Stimulated activated CD4-positive, alpha-beta T cell treated with anti-CD3 and anti-CD28 coated beads, Interleukin-1b, Interleukin-23, amount 100 ng/mL, for 48 hours (primary cell): Measurements from ENCODE around the gene LSM14A.
"Not testable (repeated sequence)": the region's sequence is repeated elsewhere in the genome, so short reads cannot be mapped to it uniquely, and the experiment has no call there.

Experiments used
- DNase-seq: peaks from one replicate; pipeline ENCODE4 v3.0.0-alpha.2; 2020

LSM14A gene

GRCh38 chr19:34159541-34159940 lies 12.8 kb upstream of the LSM14A start:
- not testable (repeated sequence) for DNase-seq

- DNase-seq: not testable (repeated sequence)
Observed at GRCh38 chr19:34161902-34162301, 10.4 kb upstream of the LSM14A start.

DNA sequence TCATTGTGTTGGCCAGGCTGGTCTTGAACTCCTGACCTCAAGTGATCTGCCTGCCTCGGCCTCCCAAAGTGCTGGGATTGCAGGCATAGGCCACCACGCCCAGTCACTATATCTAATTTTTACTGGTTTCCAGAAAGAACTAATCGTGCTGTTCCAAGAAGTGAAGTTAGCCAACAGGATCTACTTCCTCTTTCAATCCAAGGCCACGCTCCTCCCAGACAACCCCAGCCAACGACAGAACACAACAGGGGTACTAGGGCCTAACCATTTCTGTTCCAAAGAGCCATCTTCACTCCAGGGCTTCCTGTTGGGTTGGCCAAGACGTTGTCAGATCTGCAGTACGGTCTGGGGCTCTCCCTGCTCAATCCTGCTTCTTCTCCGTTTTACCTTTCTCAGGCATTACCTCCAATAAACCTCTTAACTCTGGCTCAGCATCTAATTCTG lies 7.0 kb upstream of the LSM14A start:
- no peak for DNase-seq

DNA sequence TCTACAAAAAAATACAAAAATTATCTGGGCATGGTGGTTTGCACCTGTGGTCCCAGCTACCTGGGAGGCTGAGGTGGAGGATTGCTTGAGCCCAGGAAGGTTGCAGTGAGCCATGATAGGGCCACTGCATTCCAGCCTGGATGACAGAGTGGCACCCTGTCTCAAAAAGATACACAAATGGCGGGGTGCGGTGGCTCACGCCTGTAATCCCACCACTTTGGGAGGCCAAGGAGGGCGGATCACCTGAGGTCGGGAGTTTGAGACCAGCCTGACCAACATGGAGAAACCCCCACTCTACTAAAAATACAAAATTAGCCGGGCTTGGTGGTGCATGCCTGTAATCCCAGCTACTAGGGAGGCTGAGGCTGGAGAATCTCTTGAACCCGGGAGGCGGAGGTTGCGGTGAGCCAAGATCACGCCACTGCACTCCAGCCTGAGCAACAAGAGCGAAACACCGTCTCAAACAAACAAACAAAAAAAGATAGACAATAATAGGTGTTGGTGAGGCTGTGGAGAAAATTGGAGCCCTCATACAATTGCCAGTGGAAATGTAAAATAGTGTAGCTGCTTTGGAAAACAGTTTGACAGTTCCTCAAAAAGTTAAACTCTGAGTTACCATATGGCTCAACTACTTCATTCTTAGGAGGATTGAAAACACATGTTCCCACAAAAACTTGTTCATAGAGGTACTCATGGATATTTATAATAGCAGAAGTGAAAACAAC lies 2.7 kb upstream of the LSM14A start:
- not testable (repeated sequence) for DNase-seq

DNA sequence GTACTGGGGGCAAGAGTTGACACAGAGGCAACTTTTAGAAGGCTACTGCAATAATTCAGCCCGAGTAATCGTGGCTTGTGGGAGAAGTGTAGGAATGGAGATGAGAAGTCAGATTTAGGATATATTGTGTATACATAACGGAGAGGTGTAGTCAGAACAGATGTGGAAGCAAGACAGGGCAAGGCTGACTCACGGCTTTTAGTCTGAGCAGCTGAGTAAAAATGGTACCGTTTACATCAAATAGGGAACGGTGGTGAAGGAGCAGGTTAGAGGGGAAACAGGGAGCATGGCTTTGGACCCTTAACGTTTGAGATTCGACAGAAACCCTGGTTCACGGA lies 796 bp upstream of the LSM14A start:
- DNase-seq: peak; percentile 79

DNA sequence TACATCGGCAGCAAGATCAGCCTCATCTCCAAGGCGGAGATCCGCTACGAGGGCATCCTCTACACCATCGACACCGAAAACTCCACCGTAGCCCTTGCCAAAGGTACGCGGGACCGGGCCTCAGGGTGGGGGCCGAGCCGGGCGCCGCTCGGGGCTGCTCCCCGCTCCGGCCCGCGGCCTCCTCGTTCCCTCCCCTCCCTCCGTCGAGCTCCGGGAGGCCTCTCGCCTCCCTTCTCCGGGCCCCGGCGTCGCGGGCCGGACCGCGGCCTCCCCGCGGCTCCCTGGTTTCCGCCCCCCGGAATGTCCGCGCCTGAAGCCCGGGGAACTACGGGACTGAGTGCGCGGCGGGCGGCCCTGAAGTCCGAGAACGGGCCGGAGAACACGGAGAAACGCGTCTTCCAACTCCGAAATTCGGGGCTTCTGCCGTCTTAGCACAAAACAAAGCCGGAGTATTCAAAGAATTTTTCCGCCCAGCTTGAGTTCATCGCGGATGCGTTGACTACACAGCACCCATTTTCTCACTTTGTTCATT lies 423 bp downstream of the LSM14A start:
- DNase-seq: peak; percentile 13

GRCh38 chr19:34173193-34173956 lies 1.1 kb downstream of the LSM14A start:
- DNase-seq: peak; percentile 17

DNA sequence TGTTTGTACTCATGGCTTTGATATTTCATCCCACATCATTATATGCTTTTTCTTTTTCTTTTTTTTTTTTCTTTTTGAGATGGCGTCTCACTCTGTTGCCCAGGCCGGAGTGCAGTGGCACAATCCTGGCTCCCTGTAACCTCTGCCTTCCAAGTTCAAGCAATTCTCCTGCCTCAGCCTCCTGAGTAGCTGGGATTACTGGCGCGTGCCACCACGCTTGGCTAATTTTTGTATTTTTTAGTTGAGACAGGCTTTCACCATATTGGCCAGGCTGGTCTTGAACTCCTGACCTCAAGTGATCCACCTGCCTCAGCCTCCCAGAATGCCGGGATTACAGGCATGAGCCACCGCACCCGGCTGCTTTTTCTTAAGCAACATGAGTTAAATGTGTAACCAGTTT lies 2.9 kb downstream of the LSM14A start:
- not testable (repeated sequence) for DNase-seq

- DNase-seq: no peak
Observed at GRCh38 chr19:34176581-34176980, 4.3 kb downstream of the LSM14A start.

DNA sequence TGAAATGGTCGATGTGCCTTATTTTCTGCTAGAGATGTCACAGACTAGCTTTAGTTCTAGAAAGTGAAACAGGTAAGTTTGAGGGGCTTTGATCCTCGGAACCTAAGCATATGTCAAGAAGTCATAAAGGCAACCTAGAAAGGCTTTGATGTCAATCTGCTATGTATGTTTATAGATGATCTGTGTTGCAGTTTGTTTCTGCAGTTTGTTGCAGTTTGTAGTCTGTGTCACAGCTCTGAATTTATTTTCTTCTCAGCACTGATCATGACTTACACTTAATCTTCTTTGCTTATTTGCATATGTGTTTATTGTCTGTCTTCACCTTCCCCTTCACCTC lies 5.9 kb downstream of the LSM14A start:
- DNase-seq: no peak

DNA sequence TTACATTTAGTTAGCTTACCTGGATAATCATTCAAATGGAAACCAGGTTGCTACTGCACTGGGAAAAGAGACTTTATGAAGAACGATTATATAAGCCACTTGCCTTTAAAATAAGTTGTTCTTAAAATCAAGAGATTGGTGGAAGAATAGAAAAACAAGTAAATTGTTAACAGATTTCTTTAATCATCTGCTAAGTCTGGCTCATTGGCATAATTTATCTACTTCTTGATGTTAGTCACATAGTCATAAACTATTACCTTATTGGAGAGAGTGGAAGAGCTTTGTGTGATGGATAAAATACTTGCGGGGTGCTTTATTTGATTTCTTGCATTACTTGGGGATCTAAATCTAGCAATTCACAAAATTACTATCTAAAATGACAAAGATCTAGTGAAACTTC lies 6.8 kb downstream of the LSM14A start:
- no peak for DNase-seq

GRCh38 chr19:34180273-34180672 lies 8.0 kb downstream of the LSM14A start:
- no peak for DNase-seq

GRCh38 chr19:34180709-34181108 lies 8.4 kb downstream of the LSM14A start:
- no peak for DNase-seq

DNA sequence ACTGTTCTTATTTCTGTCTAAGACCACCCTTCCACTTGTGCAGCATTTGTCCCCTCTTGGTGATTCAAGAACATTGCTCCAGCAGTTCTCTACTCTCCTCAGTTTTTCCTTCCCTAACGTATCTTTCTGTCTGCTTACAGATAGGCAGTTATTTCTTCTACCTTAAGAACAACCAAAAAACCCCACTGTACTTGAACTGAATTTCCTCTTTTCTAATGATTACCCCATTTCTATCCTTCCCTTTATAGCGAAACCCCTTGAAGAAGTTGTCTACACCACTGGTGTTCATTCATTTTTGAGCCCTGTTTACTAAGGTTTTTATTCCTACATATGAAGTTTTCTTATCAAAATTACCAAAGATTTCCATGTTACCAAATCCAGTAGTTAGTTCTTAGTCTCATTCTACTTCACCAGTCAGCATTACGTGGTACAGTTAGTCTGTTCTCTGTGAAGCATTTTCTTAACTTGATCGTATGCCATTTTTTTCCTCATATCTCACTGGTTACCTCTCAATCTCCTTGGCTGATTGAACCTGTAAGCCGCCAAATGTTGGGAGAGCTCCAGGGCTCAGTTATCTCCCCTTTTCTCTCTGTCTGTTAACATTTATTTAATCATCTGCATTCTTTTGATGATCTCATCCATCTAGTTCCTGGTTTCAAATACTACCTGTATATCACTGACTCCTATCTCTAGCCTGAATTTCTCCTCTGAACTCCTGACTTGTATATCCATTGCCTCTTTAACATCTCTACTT lies 9.0 kb downstream of the LSM14A start:
- DNase-seq: no peak

DNA sequence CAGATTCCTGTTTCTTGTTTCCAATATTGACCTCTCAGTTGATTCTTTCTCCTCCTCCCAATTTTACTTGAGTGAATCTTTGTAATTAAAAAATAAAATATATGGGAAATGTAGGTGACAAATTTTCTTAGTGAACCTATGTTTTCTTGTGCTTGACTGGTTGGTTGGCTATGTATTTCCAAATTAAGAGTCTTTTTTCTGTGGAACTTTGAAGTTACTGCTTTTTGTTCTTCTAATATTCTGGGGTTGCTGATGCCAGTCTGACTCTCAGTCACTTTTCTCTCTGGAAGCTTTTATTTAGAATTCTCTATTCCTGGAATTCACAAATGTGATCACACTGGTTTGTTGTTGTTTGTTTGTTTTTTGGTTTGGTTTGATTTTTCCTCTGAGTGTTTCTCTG lies 9.8 kb downstream of the LSM14A start:
- no peak for DNase-seq

GRCh38 chr19:34184880-34185491 lies 12.7 kb downstream of the LSM14A start:
- no peak for DNase-seq

DNA sequence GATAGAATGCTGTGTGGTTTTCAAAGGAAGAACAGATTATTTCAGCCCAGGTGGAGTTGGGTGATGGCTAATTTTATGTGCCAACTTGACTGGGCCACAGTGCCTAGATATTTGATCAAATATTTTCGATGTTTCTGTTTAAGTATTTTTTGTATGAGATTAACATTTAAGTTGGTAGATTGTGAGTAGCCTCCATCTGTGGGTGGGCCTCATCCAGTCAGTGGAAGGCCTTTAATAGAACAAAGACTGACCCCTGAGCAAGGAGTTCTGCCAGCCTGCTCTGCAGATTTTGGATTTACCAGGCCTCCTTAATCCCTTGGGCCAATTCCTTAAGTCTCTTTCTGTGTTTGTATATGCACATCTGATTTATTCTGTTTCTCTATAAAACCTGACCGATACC lies 13.9 kb downstream of the LSM14A start:
- DNase-seq: no peak

DNA sequence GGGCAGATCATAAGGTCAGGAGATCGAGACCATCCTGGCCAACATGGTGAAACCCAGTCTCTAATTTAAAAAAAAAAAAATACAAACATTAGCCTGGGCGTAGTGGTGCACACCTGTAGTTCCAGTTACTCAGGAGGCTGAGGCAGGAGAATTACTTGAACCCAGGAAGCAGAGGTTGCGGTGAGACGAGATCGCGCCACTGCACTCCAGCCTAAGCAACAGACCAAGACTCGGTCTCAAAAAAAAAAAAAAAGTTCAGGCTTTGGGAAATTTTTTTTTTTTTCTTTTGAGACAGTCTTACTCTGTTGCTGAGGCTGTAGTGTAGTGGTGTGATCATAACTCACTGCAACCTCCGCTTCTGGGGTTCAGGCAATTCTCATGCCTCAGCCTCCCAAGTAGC lies 14.7 kb downstream of the LSM14A start:
- no peak for DNase-seq

GRCh38 chr19:34188408-34188807 lies 16.1 kb downstream of the LSM14A start:
- DNase-seq: no peak

GRCh38 chr19:34189199-34189916 lies 17.1 kb downstream of the LSM14A start:
- DNase-seq: no peak

DNA sequence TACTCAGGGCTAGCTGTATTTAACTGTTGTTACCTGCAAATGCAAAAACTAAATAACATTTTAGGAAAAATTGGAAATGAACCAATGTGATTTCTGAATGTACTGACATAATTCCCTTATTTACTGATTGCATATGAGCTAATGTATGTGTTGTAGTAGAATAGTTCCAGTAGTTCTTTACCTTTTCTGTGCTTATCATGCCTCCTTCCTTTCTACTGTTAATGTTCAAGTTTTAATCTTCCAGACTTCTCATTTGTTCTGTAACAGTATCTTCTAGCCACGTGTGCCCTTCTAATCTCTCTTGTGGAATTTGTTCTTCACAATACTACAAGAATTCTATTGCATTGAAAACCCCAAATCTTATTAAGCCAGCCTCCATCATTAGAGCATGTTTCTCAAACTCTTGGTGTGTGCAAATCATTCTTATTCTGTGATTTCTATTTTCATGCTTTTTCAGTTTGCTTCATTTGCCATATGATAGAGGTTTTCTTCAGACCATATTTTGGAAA lies 17.7 kb downstream of the LSM14A start:
- no peak for DNase-seq

DNA sequence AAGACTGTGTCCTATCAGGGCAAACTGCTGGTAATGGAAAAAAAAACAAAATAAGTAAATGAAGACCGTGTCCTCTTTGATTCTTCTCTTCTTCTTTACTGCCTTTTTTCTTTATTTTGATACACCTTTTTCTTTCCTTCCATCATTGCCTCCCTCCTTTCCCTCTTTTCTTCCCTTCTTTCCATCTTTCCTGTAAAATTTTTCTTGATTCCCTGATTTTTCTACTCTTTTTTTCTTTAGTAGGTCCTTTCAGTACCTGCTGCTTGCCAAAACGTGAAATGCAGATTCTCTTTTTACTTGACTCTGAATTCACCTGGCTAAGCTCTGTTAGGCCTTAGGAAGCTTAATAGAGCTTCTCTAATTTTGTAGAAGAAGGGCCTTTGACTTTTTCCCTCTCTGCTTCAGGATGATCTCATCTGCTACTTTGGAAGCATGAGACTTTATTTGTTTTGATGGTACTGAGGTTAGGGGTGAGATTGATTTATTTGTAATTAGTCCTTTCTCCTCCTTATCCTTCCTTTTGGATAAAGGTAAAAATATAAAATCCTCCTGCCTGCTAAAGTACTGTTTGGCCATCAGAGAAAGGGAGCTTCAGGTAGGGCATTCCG lies 19.2 kb downstream of the LSM14A start:
- no peak for DNase-seq
